ENCODE results near the gene FNDC7. TPM values are rescaled to one million over a fixed set of nuclear protein-coding genes. Genes with fewer than 3 reads are reported as not detected.
A peak's percentile ranks its signal among the peaks of the same experiment; 100 is the strongest.

FNDC7 gene
- total and polyA plus RNA-seq, 12 donors = 0.03 to 0.71 (median 0.17) TPM; not detected in 6

DNA sequence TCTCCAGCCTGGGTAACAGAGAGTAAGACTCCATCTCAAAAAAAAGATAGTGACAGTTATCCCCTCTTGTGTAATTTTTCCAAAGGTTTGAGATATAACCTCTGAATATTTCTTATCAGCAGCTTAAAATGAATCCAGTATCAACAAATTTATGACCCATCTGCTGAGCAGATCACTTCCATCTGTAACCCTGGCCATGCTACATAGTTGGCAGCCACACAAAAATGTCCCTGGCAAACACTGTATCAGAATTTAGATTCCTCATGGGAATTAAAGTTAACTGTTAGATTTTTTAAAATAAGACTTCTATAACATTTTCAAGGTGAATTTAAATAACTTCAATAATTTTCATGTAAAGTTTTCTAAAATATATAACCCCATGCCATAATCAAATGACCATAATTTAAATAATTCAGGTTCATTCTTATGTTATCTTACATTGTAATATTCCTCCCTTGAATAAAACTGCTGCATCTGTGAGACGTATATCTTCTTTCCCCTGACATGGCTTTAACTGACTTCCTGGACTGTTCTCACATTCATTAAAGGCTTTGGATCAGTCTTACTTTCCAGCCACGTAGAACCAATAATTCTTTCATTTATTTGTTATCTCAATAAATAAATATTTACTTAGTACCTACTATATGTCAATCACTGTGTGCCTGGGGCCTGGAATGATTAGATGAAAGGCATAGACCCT lies 25.9 kb upstream of the FNDC7 start:
- peaks cover 5 to 10% of the 10 kb centered on the region in 2 donors for H3K4me1 ChIP-seq (replicated peaks in 1 of 2)
- H3K36me3 ChIP-seq (replicated peaks in 1 of 2) = no peaks in the 10 kb centered on the region
- H3K9me3 ChIP-seq (replicated peaks in 1 of 3) = no peaks in the 10 kb centered on the region
- intact Hi-C loops (cut with DNase I) = no loop called here
- no peaks in the 10 kb centered on the region for H3K27me3 ChIP-seq
- no peak overlapping the region for H3K4me3 ChIP-seq
- DNase-seq = peak in 4 of 7 donors; percentile 35 to 66 (median 40)
- TF ChIP-seq, protein P1, sequence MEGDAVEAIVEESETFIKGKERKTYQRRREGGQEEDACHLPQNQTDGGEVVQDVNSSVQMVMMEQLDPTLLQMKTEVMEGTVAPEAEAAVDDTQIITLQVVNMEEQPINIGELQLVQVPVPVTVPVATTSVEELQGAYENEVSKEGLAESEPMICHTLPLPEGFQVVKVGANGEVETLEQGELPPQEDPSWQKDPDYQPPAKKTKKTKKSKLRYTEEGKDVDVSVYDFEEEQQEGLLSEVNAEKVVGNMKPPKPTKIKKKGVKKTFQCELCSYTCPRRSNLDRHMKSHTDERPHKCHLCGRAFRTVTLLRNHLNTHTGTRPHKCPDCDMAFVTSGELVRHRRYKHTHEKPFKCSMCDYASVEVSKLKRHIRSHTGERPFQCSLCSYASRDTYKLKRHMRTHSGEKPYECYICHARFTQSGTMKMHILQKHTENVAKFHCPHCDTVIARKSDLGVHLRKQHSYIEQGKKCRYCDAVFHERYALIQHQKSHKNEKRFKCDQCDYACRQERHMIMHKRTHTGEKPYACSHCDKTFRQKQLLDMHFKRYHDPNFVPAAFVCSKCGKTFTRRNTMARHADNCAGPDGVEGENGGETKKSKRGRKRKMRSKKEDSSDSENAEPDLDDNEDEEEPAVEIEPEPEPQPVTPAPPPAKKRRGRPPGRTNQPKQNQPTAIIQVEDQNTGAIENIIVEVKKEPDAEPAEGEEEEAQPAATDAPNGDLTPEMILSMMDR (IDR thresholded peaks at IDR 0.05) = no peak
- no peak for TF ChIP-seq POLR2A (IDR thresholded peaks at IDR 0.05)
- WGBS, 4 donors = 38 to 53% (median 47%) methylated on average over 2 of the region's 2 CpGs
- H3K27ac ChIP-seq = no peak overlapping the region

DNA sequence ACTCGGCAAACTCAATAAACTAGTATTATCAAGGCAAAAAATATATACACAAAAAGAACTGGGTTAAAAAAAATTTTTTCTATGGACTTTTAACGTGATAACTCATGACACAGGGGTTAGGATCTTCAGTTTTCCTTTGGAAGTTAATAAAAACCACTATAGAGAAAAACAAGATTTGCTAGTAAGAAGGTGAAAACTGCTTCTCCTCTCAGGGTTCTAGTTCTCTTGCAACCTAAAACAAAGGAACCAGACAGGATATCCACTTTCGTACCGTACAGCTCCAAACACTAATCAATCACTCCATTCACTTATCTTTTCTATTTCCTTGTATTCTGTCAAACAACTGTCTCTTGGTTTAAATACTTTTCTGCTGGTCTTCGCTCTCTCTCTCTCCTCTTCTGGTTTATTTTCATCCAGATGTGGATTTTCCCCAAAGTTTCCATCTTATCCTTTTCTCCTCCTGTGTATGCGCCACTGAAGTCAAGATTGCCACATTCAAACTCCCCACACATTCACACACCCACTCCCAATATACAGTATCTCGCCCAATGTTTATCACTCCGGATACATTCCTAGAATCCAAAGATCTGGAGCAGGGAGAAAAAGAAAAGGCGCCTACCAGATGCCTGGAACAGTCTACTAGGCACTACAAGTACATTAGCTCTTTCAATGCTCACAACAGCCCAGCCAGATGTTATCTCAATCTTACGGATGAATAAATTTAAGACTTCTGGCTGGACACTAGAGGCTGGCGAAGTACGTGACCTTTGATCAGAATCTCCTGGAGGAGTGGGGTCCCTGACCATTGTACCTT lies 21.4 kb upstream of the FNDC7 start:
- H3K4me1 ChIP-seq (replicated peaks in 1 of 2) = peaks cover 20 to 36% of the 10 kb centered on the region in 2 donors
- WGBS, 4 donors = 20 to 24% (median 22%) methylated on average over 12 of the region's 12 CpGs
- no peak for TF ChIP-seq POLR2A (IDR thresholded peaks at IDR 0.05)
- TF ChIP-seq, protein P1 (IDR thresholded peaks at IDR 0.05) = no peak
- H3K4me3 ChIP-seq = peak overlapping the region; percentile 31 to 72 (median 64)
- peaks cover 0 to 8% of the 10 kb centered on the region in 2 donors for H3K36me3 ChIP-seq (replicated peaks in 1 of 2)
- DNase-seq = peak in 1 of 7 donors; percentile 11
- H3K27ac ChIP-seq = peak overlapping the region; percentile 88 to 97 (median 95)
- intact Hi-C loops (cut with DNase I) = loop anchor here in 1 of 2 donors (5.0 kb wide), 1 partner anchor 51 kb away; no protein-coding TSS in a partner anchor
- H3K27me3 ChIP-seq = no peaks in the 10 kb centered on the region
- H3K9me3 ChIP-seq (replicated peaks in 1 of 3) = no peaks in the 10 kb centered on the region

DNA sequence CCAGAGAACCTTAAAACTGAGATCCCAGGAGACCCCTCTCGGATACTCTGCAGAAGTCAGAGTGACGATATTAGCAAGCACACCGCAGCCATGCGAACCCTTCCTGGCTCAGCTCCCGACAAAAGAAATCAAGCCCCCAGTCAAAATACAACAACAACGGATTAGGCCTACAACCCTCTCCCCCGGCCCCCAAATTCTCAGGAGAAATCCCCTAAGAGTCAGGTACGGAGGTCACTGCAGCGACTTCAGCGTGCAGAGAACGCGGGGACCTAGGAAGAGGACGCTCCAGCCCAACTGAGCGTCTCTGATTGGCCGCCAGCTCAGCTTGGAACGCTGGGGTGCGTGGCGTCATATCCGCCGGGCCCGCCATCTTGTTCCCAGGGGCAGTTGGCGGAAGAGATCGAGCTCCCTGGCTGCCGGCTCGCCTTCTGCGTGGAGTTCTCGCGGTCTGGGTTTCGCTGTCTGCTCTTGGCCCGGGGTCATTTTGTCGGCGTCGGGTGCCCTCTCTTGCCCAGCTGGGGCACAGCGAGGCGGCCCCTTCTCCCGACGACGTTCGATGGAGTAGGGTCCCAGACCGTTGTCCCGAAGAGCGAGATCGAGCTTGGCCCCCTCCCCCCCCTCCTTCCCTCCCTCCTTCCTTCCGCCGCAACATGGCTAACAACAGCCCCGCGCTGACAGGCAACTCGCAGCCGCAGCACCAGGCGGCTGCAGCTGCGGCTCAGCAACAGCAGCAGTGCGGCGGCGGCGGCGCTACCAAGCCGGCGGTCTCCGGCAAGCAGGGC lies 20.6 kb upstream of the FNDC7 start, which contains the start of gene PRPF38B:
Gene PRPF38B, plus strand, starts transcription at position 369 of the 782 bp plus-strand sequence. Its CDS starts 282 bp downstream, at position 651.
- intact Hi-C loops (cut with DNase I) = loop anchor here in 1 of 2 donors (5.0 kb wide), 1 partner anchor 50 kb away; no protein-coding TSS in a partner anchor
- peak; percentile 92 to 98 (median 95) for DNase-seq
- Histone ChIP-seq H3K4me3 (peak within 1 kb of the TSS; percentile 61 to 93 (median 70)), H3K4me1 (replicated peaks in 1 of 2) (peaks cover 20 to 36% of the 10 kb centered on the region in 2 donors), H3K27me3 (no peaks in the 10 kb centered on the region), H3K36me3 (replicated peaks in 1 of 2) (peaks cover 0 to 16% of the 10 kb centered on the region in 2 donors), H3K9me3 (replicated peaks in 1 of 3) (no peaks in the 10 kb centered on the region), H3K27ac (peak within 1 kb of the TSS; percentile 88 to 97 (median 95))
- TF ChIP-seq, protein P1 (IDR thresholded peaks at IDR 0.05) = no peak
- TF ChIP-seq POLR2A (IDR thresholded peaks at IDR 0.05) = peak; percentile 74 to 88
- WGBS, 4 donors = 0 to 2% (median 0%) methylated on average over 9 to 59 of the region's 59 CpGs

Data from adrenal gland (tissue), 12 donors.